ENCODE results near the gene GABRG3.

- TF ChIP-seq CTCF (IDR thresholded peaks at IDR 0.05; ENCODE audit: poor library complexity): no peak
- TF ChIP-seq EZH2 (IDR thresholded peaks at IDR 0.05; ENCODE audit: borderline replicate concordance): no peak
- TF ChIP-seq EZH2phosphoT487 (IDR thresholded peaks at IDR 0.05; ENCODE audit: low read depth, severe bottlenecking, unreplicated experiment): no peak
Measured at GRCh38 chr15:27317736-27318135, 346.8 kb downstream of the GABRG3 start.
